ENCODE data around the gene TRIM6.
A peak's percentile ranks its signal among the peaks of the same experiment; 100 is the strongest.
"Not testable (repeated sequence)": the region's sequence is repeated elsewhere in the genome, so short reads cannot be mapped to it uniquely, and the experiment has no call there.

TRIM6 gene, protein sequence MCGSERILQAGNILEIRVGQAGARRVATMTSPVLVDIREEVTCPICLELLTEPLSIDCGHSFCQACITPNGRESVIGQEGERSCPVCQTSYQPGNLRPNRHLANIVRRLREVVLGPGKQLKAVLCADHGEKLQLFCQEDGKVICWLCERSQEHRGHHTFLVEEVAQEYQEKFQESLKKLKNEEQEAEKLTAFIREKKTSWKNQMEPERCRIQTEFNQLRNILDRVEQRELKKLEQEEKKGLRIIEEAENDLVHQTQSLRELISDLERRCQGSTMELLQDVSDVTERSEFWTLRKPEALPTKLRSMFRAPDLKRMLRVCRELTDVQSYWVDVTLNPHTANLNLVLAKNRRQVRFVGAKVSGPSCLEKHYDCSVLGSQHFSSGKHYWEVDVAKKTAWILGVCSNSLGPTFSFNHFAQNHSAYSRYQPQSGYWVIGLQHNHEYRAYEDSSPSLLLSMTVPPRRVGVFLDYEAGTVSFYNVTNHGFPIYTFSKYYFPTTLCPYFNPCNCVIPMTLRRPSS

DNA sequence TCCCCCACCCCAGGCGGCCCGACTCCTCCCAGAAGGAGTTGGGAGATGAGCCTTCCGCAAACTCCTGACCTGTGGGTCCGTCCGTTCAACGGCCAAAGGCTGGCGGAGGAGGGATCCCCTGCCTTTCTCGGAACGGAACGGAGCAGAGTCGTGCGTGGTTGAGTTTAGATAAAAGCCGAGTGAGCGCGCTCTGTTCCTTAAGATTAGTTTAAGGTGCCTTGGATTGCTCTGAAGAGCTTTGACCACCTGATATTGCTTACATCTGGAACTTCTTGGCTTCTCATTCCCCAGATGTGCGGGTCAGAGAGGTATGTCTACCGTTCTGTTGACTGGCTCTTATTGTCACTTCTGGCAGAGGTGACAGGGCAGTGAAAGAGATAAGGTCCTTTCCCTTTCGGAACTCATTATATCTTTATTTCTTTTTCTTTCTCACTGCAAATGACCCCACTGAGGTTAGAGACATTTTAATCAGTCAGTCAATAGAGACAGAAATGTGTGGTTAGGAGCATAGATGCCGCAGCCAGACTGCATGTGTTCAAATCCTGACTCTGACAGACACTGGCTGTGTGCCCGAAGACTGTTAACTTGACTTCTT lies at the start of gene TRIM6:
Gene TRIM6, plus strand, starts transcription at position 31 of the 595 bp plus-strand sequence. Its CDS starts 261 bp downstream, at position 292.
- DNase-seq (ENCODE audit: low spot score), result peak; percentile 43

DNA sequence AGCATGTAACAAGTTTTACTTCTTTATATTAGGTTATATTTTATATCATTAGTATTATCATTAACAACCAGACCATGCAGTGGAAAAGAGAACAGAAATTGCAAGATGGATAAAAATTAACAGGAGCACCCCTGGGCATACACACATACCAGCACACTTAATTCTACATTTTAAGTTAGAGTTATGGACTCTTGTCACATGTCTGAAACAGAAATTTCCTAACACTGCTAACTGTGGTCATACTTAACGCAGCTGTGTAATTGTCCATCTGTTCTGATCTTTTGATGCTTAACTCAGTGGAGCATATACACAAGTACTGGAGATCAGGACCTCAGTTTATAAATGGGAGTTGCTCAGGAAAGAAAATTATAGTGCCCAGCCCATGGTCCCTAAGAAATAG lies 48.5 kb upstream of the TRIM6 start:
- no peak for DNase-seq (ENCODE audit: low spot score)

DNA sequence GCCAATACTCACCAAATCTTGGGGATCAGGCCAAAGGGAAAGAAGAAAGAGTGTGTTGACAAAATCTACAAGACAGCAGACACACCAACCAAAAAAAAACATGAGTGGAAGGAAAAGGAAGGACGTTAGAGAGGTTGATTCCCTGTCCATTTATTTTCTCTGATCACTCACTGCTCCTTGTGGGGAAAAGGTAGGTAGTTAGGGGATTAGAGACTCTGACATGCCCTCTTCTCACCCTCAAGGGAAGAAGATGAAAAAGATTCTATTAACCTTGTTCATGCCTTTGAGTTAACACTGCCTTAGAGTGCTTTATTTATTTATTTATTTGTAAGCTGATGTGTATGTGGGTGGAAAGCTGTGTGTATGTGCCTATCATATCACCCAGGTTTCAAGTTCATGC lies 48.0 kb upstream of the TRIM6 start, which contains the start of gene OR52H1:
Gene OR52H1, minus strand, starts transcription at position 101 of the 400 bp plus-strand sequence. CDS start 3,035 bp downstream, outside the sequence.
- no peak for DNase-seq (ENCODE audit: low spot score)

DNA sequence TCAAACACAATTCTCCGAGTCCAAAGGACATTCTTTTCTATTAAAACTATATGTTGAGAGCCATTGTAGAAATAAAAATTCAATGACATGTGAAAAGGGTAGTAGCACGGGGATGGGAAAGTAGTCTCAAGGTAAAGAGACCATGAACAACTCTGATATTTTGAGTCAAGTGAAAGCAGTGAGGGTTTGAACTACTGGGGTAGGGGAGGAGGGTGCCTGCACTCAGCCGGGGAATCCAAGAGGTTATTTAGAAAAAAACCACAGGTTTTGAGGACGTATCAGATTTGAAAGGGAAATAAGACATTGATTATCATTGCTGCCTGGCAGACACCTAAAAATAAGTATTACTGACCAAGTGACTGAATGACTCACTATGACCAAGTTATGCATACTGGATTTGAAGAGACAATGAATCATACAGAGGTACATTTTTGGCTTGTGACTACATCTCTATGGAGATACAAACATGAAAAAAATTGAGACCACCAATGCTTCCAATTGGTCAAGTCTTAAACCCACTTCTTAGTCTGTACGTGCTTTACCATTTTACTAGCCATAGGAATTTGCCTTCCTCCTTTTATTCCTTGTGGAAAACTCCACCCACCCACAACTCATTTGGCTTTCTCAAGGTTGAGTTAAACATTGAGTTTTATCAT lies 45.9 kb upstream of the TRIM6 start:
- peak; percentile 49 for DNase-seq (ENCODE audit: low spot score)

DNA sequence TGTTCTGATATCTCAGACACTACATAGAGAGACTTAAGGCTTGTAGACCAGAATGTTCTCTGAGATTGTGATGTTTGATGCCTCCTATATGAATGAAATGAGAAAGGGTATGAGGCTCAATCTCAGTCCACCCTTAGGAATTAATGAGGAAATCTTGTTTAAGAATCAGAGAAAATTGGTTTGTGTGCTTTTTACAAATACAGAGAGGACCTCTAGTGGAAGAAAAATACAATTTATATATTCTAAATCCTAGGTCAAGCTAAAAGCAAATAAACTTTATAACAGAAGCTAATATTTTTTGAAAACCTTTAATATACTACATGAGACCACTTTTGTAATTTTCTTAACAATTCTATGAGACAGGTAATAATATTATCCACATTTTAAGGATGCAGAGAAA lies 43.1 kb upstream of the TRIM6 start:
- no peak for DNase-seq (ENCODE audit: low spot score)

DNA sequence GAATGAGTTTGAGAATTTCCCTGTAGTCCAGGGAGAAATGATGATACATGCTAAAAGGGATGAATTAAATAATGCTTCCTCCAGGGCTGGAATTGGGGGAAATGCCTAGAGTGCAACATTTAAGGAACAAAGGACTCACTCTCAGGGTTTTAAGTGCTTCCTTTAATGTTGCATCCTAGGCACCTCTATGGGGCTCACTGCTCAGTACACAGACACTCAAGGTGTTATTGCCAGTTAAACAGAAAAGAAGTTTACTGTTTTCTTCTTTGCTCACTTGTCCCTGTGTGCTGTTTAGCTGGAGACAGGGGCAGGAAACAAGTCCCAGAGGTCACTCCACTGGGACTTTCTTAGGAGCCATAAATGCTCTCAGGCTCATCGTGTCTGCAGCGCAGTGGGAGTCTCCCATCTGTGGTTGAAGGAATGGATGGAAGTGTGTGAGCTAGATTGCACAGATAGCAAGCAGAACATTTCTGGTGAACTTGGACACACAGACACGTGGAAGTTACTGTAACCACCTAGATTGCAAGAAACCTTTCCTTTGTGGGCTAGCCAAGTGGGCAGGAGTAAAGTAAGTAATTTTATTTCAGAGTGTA lies 39.7 kb upstream of the TRIM6 start:
- DNase-seq (ENCODE audit: low spot score), result no peak

DNA sequence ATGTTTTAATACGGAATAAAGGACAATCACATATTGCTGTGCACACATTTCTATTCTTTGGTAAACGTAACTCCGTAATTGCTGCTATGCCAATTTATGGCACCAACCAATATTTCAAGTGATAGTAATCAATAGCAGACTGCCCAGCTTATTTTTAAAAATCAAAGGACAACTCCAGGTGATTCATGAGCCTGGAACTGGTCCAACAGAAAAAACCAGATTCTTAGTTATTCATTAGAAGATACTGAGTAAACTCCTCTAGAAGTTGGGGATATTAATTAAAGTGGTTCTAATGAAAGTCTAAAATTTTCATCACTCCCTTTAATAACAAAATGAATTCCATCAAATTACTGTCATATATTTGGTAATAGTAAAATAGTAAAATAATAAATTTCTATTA lies 38.7 kb upstream of the TRIM6 start:
- DNase-seq (ENCODE audit: low spot score), result no peak

DNA sequence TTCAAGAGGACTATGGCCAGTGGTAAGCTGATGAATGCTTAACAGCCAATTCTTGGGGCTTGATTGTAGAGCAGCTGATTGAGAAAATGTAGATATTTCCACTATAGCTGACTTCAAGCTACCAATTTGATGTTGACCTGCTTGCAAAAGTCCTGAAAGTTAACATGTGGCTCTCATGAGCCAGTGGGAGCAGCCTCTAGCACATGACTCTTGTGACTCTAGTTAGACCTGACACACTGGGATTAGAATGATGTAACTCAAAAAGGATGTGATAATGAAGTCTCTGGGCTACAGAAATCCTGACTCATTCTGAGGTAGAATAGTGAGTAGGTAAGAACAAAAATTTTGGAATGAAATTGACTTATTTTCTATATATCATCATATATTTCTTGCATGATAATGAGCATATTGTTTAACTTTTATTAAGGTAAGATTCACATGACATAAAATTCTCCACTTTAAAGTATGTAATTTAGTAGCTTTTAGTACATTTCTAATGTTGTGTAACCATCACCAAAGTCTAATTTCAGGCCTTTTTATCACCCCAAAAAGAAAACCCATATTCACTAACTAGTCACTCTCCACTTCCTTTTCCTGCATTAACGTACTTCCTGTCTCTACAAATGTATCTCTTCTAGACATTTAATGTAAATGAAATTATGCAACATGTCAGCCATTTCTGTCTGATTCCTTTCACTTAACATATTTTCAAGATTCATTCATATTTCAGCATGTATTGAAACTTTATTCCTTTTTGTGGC lies 32.0 kb upstream of the TRIM6 start:
- no peak for DNase-seq (ENCODE audit: low spot score)

DNA sequence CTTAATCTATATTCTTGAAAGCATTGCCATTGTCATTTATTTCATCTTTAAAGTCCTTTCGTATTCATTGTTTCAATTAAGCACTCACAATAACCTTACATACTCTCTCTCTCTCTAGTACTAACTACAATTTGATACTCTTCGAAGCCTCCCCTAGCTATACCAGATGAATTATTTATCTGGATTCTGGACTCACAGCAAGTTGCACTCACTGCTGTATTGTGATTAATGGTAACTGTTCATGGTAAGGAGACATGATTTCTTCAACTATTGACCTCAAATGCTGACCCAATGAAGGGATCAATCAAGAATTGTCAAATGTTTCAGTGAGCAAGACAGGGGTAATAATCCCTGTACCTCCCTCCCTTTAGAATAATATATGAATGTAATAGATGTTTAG lies 21.8 kb upstream of the TRIM6 start:
- DNase-seq (ENCODE audit: low spot score), result no peak

DNA sequence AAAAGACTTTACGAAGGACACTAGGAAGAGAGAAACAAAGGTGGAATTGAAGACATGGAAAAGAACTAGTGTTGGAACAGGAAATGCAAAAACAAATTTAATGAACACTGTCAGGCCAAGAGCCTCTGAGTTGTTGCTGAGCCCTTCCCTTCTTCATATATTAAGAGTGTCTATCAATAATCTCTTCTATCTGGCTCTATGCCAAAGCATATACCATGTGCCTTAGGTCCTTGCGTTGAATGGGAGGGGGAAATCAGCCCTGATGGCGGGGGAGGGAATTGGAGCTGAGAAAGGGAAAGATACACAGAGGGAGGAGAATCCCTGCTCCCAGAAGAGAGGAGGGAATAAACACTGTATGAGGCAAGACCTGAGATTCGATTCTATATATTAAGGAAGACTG lies 21.3 kb upstream of the TRIM6 start:
- no peak for DNase-seq (ENCODE audit: low spot score)

DNA sequence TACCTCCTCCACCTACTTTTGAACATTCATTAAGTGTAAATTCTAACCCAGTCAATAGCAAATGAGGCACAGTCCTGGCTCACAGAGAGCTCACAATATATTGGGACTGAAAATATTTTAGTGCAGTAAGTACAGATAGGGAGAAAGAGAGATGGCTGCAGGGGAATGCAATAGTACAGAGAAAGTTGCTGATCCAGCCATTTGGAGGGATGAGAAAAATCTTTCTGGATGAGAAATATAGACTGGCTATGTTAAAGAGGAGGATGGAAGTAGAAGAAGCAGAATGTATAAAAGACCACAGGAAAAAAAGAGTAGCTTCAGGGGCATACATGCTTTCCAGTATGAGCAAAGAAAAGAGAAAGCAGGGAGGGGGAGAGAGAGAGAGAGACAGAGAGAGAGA lies 19.3 kb upstream of the TRIM6 start:
- DNase-seq (ENCODE audit: low spot score), result no peak

DNA sequence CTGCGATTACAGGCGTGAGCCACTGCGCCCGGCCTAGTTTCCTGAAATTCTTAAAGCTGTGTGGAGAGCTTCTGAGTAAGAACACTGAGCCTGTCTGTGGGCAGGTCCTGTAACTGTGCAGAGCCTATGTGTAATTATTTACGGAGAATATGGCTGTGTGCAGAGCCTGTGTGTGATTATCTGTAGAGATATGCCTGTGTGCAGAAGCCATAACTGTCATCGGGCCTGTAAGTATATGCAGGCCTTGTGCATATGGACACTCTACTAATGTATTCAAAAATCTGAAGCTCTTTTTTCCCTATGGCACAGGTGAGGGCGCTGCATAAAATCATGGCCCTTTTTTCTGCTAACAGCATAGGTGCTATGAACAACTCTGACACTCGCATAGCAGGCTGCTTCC lies 15.9 kb upstream of the TRIM6 start, which contains the start of gene OR52B6:
Gene OR52B6, plus strand, starts transcription at position 301 of the 400 bp plus-strand sequence. Its CDS starts 0 bp downstream, at position 301.
- no peak for DNase-seq (ENCODE audit: low spot score)

DNA sequence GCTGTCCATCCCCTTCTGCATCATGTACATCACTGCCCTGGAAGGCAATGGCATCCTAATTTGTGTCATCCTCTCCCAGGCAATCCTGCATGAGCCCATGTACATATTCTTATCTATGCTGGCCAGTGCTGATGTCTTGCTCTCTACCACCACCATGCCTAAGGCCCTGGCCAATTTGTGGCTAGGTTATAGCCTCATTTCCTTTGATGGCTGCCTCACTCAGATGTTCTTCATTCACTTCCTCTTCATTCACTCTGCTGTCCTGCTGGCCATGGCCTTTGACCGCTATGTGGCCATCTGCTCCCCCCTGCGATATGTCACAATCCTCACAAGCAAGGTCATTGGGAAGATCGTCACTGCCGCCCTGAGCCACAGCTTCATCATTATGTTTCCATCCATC lies 15.4 kb upstream of the TRIM6 start:
- DNase-seq (ENCODE audit: low spot score), result no peak

DNA sequence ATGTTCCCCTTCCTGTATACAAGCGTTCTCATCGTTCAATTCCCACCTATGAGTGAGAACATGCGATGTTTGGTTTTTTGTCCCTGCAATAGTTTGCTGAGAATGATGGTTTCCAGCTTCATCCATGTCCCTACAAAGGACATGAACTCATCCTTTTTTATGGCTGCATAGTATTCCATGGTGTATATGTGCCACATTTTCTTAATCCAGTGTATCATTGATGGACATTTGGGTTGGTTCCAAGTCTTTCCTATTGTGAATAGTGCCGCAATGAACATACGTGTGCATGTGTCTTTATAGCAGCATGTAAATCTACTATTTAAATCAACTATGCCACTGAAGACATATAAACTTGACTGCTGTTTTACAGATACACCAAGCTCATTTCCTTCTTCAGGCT lies 12.0 kb upstream of the TRIM6 start:
- DNase-seq (ENCODE audit: low spot score), result not testable (repeated sequence)

DNA sequence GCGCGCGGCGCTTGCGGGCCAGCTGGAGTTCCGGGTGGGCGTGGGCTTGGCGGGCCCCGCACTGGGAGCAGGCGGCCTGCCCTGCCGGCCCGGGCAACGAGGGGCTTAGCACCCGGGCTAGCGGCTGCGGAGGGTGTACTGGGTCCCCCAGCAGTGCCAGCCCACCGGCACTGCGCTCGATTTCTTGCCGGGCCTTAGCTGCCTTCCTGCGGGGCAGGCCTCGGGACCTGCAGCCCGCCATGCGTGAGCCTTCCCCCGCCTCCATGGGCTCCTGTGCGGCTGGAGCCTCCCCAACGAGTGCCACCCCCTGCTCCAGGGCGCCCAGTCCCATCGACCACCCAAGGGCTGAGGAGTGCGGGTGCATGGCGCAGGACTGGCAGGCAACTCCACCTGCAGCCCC lies 6.5 kb upstream of the TRIM6 start:
- not testable (repeated sequence) for DNase-seq (ENCODE audit: low spot score)

DNA sequence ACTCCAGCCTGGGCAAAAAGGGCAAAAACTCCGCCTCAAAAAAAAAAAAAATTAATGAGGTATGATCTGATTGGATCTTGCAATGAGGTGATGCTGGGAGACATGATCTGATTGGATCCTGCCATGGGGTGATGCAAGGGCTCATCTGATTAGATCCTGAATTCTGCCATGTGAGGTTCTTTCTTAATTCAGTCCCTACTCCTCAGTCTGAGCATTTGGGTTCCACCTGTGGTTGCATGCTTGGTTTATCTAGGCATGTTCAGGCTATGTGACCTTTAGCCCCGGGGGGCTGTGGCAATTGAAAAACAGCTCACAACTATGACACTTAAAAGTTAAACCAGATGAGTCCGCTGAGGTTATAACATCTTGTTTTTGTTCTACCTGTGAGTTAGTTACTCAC lies 4.8 kb upstream of the TRIM6 start:
- DNase-seq (ENCODE audit: low spot score), result no peak

DNA sequence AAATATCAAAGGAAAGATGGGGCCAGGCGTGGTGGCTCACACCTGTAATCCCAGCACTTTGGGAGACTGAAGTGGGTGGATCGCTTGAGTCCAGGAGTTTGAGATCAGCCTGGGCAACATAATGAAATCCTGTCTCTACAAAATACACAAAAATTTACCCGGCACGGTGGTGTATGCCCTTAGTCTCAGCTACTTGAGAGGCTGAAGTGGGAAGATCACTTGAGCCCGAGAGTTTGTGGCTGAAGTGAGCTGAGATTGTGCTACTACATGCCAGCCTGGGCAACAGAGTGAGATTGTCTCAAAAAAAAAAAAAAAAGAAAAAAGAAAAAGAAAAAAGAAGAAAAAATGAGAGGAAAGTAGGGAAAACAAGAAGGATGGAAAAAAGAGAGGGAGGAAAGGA lies 3.8 kb upstream of the TRIM6 start:
- DNase-seq (ENCODE audit: low spot score), result no peak

DNA sequence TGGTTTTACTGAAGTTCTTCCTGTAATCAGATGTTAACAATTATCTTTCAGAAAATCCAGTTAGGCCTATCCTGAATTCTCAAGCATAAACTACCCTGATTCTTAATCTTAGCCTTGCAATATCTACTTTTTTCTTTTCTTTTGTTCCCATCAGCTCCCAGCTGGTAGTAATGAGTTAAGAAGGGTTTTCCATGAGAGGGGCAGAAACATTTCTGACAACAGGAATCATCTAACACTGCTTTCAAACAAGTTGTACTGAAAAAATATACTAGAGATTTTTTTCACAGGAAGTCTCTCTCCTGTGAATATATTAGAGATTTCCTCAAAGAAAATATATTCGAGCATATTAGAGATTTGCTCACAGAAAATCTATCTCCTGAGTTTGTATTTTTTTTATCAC lies 3.3 kb upstream of the TRIM6 start:
- no peak for DNase-seq (ENCODE audit: low spot score)

DNA sequence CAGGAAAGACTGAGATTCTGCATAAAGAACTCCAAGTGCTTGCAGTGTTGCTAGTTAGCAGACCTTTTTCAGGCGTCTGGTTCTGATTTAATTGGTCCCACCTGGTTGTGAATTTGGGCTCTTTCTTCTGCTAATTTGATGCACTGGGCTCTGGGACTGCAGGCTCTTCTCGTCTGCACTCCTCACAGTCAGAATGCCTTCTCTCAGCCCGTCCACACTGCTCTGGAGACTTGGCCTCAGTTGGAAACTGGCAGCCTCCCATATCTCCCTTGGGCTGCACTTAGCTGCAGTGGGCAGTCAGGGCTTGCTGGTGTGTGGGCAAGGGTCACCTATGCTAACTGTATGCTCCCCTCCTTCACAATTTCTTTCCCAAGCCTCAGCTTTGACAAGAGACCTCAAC lies 1.5 kb downstream of the TRIM6 start:
- DNase-seq (ENCODE audit: low spot score), result no peak

DNA sequence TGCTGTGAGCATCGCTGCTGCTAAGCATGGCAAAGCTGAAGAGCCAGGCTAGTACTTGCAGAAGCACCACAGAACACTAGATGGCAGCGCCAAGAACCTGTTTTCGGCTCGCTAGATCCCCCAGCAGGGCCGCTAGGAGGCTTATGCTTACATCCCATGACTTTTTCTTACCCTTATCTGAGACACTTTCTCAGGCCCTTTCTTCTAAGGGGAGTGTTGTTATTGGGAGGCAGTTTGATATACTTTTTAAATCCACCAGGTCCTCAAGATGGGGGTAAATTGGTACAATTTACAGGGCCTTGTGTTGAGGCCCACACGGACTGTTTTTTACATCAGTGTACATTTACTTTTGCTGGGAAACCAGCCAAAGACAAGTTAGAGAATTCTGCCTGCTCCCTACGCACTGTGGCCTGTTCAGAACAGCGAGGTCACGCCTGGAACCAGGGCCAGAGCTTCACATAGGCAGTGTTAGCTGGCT lies 4.0 kb downstream of the TRIM6 start:
- peak; percentile 82 for DNase-seq (ENCODE audit: low spot score)

DNA sequence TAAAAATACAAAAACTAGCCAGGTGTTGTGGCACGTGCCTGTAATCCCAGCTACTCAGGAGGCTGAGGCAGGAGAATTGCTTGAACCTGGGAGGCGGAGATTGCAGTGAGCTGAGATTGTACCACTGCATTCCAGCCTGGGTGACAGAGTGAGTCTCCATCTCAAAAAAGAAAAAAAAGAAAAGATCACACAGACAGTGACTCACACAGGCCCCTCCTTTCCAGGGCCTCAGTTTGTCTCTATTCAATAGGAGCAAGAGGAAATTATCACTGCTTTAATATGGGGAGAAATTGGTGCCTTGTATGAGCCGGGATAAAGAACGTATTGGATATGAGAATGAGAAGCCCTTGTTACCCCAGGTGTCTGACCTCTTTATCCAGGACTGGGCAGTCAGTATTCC lies 6.4 kb downstream of the TRIM6 start:
- not testable (repeated sequence) for DNase-seq (ENCODE audit: low spot score)

Data from hepatic stellate cell (primary cell).